K562 (cell line): ENCODE measurements around the gene TMEM39B. TPM values are rescaled to one million over a fixed set of nuclear protein-coding genes. Genes with fewer than 3 reads are reported as not detected.

Experiments used
- GATA2 ChIP-seq: sonication (generic); formaldehyde crosslinking; IDR thresholded peaks from 2 replicates; pipeline ENCODE4 v1.4.0; 2020; ENCODE audit warnings: mild to moderate bottlenecking, missing genetic modification reagents
- KLF13 ChIP-seq: fragments of 450-650 bp; IDR thresholded peaks from 2 replicates; pipeline ENCODE4 v1.6.1; 2016; ENCODE audit warnings: missing genetic modification characterization, low read depth, mild to moderate bottlenecking, missing compliant biosample characterization, moderate library complexity, borderline replicate concordance
- PHB ChIP-seq: fragments of 250-450 bp; sonication (Bioruptor Pico); IDR thresholded peaks from 2 replicates; pipeline ENCODE4 v1.5.0; 2021
- RBM39 ChIP-seq: fragments of 200-400 bp; formaldehyde crosslinking; optimal IDR thresholded peaks from 2 replicates; pipeline ENCODE3; 2018; ENCODE audit warnings: low read depth, low read length
- RHOXF2B ChIP-seq: fragments of 250-450 bp; sonication (Bioruptor Pico); conservative IDR thresholded peaks from 2 replicates; pipeline ENCODE4 v1.5.1; 2021
- TEAD2 ChIP-seq: fragments of 450-650 bp; IDR thresholded peaks from 2 replicates; pipeline ENCODE4 v1.6.1; 2016; ENCODE audit warnings: missing genetic modification characterization, control low read depth, missing compliant biosample characterization
- ZNF146 ChIP-seq: IDR thresholded peaks from one replicate; pipeline ENCODE4 v1.6.1; 2018; ENCODE audit warnings: missing compliant biosample characterization; ENCODE audit not compliant: unreplicated experiment
- polyA plus RNA-seq, 8 experiments: library from polyadenylated mRNA; depleted of rRNA in 4 of 8; stranded (reverse) in 5 of 8; unstranded in 3 of 8; fragments of >200 nt; fragmentation: Nextera tagmentation in 2 of 8; fragmentation: Illumina TruSeq in 1 of 8; extraction: Ambion mirVana in 2 of 8; extraction: Trizol in 1 of 8; gene quantifications; 2 replicates each; pipeline versions ENCODE4 v1.2.1 to v1.2.3, GENCODE V29; 2011 to 2014; ENCODE audit warnings: inconsistent platforms in 1 of 8, missing spikeins in 1 of 8
- total RNA-seq, 7 experiments: library from RNA; depleted of rRNA in 6 of 7; stranded (reverse); fragments of >200 nt in 6 of 7; fragmentation: Illumina TruSeq in 2 of 7; extraction: Trizol in 2 of 7; gene quantifications; 2 replicates each; pipeline versions ENCODE4 v1.2.1 to v1.2.3, GENCODE V29; 2011 to 2021; ENCODE audit warnings: low replicate concordance in 1 of 7
- TF ChIP-seq, protein P1 (sequence below): fragments of 450-650 bp; IDR thresholded peaks from 2 replicates; pipeline ENCODE4 v1.7.0; 2016; ENCODE audit warnings: borderline replicate concordance
- TF ChIP-seq, protein P2 (sequence below): fragments of 250-450 bp; sonication (Bioruptor Pico); IDR thresholded peaks from 2 replicates; pipeline ENCODE4 v1.8.0; 2022; ENCODE audit warnings: inconsistent platforms
- TF ChIP-seq, protein P3 (sequence below), 2 experiments: fragments of 450-650 bp in 1 of 2; IDR thresholded peaks; 2 replicates each; pipeline ENCODE4 v1.6.1; 2011 to 2017; ENCODE audit warnings: low read depth in 2 of 2, antibody characterized with exemption in 1 of 2, borderline replicate concordance in 1 of 2, low read length in 1 of 2, mild to moderate bottlenecking in 1 of 2, mixed read lengths in 1 of 2; ENCODE audit not compliant: control insufficient read depth in 1 of 2
- TF ChIP-seq, protein P4 (sequence below): fragments of 250-450 bp; sonication (Bioruptor Pico); IDR thresholded peaks from 2 replicates; pipeline ENCODE4 v1.8.0; 2022; ENCODE audit warnings: inconsistent platforms, mild to moderate bottlenecking, moderate library complexity, borderline replicate concordance
- TF ChIP-seq, protein P5 (sequence below): sonication (generic); formaldehyde crosslinking; IDR thresholded peaks from 2 replicates; pipeline ENCODE4 v1.8.1; 2022; ENCODE audit warnings: missing genetic modification reagents
- TF ChIP-seq, protein P6 (sequence below): sonication (generic); formaldehyde crosslinking; IDR thresholded peaks from 2 replicates; pipeline ENCODE4 v1.8.0; 2022; ENCODE audit warnings: mild to moderate bottlenecking, missing genetic modification reagents, borderline replicate concordance

TMEM39B gene
- total and polyA plus RNA-seq, 9 of the 15 experiments (the other 6 are each of a cell fraction or from before 2014, with no cell fraction given) = 0.92 to 28.5 (median 9.7) TPM

DNA sequence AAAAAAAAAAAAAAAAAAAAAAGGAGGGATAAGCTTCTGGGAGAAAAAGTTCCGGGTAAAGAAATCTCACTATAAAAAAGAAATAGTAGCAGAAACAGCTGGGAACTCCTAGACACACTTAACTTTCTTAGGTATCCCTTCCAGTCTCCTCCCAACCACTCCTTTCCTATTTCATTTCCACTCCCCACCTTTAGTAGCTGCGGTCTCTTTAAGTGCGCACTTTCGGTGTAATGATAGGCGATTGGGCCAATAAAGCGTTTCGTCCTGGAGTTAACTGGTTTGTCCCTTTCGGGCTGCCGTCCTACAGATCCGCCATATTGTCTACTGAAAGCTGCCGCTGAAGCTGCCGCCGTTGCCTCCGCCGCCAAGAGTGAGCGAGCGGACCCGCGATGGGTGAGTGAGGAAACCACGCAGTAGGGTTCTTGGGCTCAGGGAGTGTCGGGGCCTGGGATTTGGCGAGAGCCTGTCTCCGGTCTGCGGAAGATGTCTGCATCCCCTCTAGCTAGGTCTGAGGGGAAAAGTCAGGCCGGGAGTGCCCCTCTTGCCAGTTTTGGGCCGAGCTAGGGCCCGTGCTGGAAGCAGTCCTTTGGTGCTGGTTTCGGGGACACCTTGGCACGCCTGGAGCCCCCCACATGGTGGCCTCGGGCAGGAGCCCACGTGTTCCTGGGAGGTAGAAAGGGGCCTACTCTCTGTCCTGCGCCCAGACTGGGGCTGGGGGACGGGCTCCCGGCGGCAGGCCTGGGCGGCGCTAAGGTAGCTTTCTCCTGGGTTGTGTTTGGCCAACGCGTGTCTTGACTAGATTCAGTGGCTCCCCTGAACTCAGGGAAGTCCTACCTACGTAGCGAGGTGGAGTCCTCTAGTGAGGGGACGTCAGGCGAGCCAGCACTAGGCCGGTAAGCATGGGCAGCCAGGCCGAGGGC is 35.3 kb downstream of the TMEM39B start, which contains the start of gene KPNA6 (continued):
- TF ChIP-seq, protein P1, sequence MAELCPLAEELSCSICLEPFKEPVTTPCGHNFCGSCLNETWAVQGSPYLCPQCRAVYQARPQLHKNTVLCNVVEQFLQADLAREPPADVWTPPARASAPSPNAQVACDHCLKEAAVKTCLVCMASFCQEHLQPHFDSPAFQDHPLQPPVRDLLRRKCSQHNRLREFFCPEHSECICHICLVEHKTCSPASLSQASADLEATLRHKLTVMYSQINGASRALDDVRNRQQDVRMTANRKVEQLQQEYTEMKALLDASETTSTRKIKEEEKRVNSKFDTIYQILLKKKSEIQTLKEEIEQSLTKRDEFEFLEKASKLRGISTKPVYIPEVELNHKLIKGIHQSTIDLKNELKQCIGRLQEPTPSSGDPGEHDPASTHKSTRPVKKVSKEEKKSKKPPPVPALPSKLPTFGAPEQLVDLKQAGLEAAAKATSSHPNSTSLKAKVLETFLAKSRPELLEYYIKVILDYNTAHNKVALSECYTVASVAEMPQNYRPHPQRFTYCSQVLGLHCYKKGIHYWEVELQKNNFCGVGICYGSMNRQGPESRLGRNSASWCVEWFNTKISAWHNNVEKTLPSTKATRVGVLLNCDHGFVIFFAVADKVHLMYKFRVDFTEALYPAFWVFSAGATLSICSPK = no peak
- TF ChIP-seq RBM39 = peak; percentile 76
- TF ChIP-seq, protein P2, sequence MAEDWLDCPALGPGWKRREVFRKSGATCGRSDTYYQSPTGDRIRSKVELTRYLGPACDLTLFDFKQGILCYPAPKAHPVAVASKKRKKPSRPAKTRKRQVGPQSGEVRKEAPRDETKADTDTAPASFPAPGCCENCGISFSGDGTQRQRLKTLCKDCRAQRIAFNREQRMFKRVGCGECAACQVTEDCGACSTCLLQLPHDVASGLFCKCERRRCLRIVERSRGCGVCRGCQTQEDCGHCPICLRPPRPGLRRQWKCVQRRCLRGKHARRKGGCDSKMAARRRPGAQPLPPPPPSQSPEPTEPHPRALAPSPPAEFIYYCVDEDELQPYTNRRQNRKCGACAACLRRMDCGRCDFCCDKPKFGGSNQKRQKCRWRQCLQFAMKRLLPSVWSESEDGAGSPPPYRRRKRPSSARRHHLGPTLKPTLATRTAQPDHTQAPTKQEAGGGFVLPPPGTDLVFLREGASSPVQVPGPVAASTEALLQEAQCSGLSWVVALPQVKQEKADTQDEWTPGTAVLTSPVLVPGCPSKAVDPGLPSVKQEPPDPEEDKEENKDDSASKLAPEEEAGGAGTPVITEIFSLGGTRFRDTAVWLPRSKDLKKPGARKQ (CRISPR knock-in tag) = no peak
- TF ChIP-seq RHOXF2B (CRISPR knock-in tag) = no peak
- no peak for TF ChIP-seq ZNF146 (CRISPR knock-in tag)
- no peak for TF ChIP-seq GATA2 (CRISPR knock-in tag)
- TF ChIP-seq, protein P3, sequence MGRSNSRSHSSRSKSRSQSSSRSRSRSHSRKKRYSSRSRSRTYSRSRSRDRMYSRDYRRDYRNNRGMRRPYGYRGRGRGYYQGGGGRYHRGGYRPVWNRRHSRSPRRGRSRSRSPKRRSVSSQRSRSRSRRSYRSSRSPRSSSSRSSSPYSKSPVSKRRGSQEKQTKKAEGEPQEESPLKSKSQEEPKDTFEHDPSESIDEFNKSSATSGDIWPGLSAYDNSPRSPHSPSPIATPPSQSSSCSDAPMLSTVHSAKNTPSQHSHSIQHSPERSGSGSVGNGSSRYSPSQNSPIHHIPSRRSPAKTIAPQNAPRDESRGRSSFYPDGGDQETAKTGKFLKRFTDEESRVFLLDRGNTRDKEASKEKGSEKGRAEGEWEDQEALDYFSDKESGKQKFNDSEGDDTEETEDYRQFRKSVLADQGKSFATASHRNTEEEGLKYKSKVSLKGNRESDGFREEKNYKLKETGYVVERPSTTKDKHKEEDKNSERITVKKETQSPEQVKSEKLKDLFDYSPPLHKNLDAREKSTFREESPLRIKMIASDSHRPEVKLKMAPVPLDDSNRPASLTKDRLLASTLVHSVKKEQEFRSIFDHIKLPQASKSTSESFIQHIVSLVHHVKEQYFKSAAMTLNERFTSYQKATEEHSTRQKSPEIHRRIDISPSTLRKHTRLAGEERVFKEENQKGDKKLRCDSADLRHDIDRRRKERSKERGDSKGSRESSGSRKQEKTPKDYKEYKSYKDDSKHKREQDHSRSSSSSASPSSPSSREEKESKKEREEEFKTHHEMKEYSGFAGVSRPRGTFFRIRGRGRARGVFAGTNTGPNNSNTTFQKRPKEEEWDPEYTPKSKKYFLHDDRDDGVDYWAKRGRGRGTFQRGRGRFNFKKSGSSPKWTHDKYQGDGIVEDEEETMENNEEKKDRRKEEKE (IDR thresholded peaks at IDR 0.05; ENCODE audit: borderline replicate concordance in 1 of 2, control insufficient read depth in 1 of 2, low read depth in 2 of 2, low read length in 1 of 2) = no peak
- TF ChIP-seq, protein P4, sequence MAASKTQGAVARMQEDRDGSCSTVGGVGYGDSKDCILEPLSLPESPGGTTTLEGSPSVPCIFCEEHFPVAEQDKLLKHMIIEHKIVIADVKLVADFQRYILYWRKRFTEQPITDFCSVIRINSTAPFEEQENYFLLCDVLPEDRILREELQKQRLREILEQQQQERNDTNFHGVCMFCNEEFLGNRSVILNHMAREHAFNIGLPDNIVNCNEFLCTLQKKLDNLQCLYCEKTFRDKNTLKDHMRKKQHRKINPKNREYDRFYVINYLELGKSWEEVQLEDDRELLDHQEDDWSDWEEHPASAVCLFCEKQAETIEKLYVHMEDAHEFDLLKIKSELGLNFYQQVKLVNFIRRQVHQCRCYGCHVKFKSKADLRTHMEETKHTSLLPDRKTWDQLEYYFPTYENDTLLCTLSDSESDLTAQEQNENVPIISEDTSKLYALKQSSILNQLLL (CRISPR knock-in tag) = no peak
- TF ChIP-seq, protein P5, sequence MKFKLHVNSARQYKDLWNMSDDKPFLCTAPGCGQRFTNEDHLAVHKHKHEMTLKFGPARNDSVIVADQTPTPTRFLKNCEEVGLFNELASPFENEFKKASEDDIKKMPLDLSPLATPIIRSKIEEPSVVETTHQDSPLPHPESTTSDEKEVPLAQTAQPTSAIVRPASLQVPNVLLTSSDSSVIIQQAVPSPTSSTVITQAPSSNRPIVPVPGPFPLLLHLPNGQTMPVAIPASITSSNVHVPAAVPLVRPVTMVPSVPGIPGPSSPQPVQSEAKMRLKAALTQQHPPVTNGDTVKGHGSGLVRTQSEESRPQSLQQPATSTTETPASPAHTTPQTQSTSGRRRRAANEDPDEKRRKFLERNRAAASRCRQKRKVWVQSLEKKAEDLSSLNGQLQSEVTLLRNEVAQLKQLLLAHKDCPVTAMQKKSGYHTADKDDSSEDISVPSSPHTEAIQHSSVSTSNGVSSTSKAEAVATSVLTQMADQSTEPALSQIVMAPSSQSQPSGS (CRISPR knock-in tag) = no peak
- TF ChIP-seq KLF13 (tag) = no peak; the same call in 1 of the 2 replicates
- TF ChIP-seq PHB (CRISPR knock-in tag) = no peak
- TF ChIP-seq TEAD2 (tag) = no peak
- TF ChIP-seq, protein P6, sequence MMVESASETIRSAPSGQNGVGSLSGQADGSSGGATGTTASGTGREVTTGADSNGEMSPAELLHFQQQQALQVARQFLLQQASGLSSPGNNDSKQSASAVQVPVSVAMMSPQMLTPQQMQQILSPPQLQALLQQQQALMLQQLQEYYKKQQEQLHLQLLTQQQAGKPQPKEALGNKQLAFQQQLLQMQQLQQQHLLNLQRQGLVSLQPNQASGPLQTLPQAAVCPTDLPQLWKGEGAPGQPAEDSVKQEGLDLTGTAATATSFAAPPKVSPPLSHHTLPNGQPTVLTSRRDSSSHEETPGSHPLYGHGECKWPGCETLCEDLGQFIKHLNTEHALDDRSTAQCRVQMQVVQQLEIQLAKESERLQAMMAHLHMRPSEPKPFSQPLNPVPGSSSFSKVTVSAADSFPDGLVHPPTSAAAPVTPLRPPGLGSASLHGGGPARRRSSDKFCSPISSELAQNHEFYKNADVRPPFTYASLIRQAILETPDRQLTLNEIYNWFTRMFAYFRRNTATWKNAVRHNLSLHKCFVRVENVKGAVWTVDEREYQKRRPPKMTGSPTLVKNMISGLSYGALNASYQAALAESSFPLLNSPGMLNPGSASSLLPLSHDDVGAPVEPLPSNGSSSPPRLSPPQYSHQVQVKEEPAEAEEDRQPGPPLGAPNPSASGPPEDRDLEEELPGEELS = peak; percentile 91
